Endothelial cell (in vitro differentiated cells): Measurements from ENCODE around the gene DHRS7C. TPM values are rescaled to one million over a fixed set of nuclear protein-coding genes. Genes with fewer than 3 reads are reported as not detected.

ENCODE experiments used
- DNase-seq: peaks from one replicate; pipeline ENCODE4 v3.0.0; 2021; ENCODE audit warnings: low spot score
- H3K27ac Mint-ChIP-seq: one replicate; pipeline ENCODE4 v1.8.0; 2021; ENCODE audit warnings: mixed read lengths, inconsistent platforms; ENCODE audit not compliant: unreplicated experiment
- H3K27me3 Mint-ChIP-seq: one replicate; pipeline ENCODE4 v1.8.0; 2021; ENCODE audit warnings: mild to moderate bottlenecking, moderate library complexity, mixed read lengths, inconsistent platforms; ENCODE audit not compliant: unreplicated experiment
- H3K36me3 Mint-ChIP-seq: one replicate; pipeline ENCODE4 v1.8.0; 2021; ENCODE audit warnings: mild to moderate bottlenecking, low read depth, mixed read lengths, inconsistent platforms; ENCODE audit not compliant: unreplicated experiment
- H3K4me1 Mint-ChIP-seq: one replicate; pipeline ENCODE4 v1.8.0; 2021; ENCODE audit warnings: mild to moderate bottlenecking, mixed read lengths, inconsistent platforms; ENCODE audit not compliant: unreplicated experiment
- H3K4me3 Mint-ChIP-seq: one replicate; pipeline ENCODE4 v1.8.0; 2021; ENCODE audit warnings: mild to moderate bottlenecking, mixed read lengths, inconsistent platforms; ENCODE audit not compliant: unreplicated experiment
- H3K9me3 Mint-ChIP-seq: one replicate; pipeline ENCODE4 v1.8.0; 2021; ENCODE audit warnings: mixed read lengths, inconsistent platforms; ENCODE audit not compliant: unreplicated experiment
- CTCF ChIP-seq: fragments of 200-600 bp; sonication (generic); IDR thresholded peaks from one replicate; pipeline ENCODE4 v1.5.0; 2021; ENCODE audit warnings: antibody characterized with exemption; ENCODE audit not compliant: unreplicated experiment
- total RNA-seq: library from RNA; stranded (reverse); fragmentation: NEBNext Ultra II Directional; extraction: Animal tissue kit (Norgen Biotek cat#: 25700); gene quantifications from one replicate; pipeline ENCODE4 v1.2.1, GENCODE V29; 2021; ENCODE audit not compliant: unreplicated experiment

Gene DHRS7C
- total RNA-seq, 1 donor from 2014 or later: 0.31 TPM

DNA sequence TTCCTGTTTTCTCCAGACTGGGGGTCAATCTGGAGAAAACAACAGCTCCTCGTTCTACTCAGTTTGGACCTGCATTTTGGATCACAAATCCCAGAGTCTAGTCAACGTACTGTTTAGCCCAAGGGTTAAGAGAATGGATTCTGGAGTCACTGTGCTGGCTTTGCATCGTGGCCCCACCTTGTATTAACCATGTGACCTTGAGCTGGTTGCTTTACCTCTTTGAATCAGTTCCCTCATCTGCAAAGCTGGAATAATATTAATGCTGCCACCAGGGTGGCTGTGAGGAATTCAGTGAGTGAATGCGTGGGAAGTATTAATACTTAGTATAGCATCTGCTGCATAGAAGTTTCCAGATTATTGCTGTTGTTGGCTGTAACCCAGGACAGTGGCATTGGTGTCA is 11.3 kb upstream of the DHRS7C start:
- peaks cover 4% of the 10 kb centered on the region for H3K4me1 Mint-ChIP-seq
- no peak overlapping the region for H3K4me3 Mint-ChIP-seq

GRCh38 chr17:9802294-9802693 is 10.9 kb upstream of the DHRS7C start:
- no peak overlapping the region for H3K4me3 Mint-ChIP-seq
- H3K4me1 Mint-ChIP-seq: peaks cover 4% of the 10 kb centered on the region
- DNase-seq: no peak
- H3K9me3 Mint-ChIP-seq: no peaks in the 10 kb centered on the region
- H3K27me3 Mint-ChIP-seq: peaks cover 3% of the 10 kb centered on the region
- no peak overlapping the region for H3K27ac Mint-ChIP-seq
- H3K36me3 Mint-ChIP-seq: no peaks in the 10 kb centered on the region
- no peak for TF ChIP-seq CTCF

More for the DNA sequence above, 11.3 kb upstream of the DHRS7C start:
- no peak for TF ChIP-seq CTCF
- no peak for DNase-seq
- Mint-ChIP-seq H3K27me3 (peaks cover 3% of the 10 kb centered on the region), H3K36me3 (no peaks in the 10 kb centered on the region), H3K9me3 (no peaks in the 10 kb centered on the region), H3K27ac (no peak overlapping the region)

DNA sequence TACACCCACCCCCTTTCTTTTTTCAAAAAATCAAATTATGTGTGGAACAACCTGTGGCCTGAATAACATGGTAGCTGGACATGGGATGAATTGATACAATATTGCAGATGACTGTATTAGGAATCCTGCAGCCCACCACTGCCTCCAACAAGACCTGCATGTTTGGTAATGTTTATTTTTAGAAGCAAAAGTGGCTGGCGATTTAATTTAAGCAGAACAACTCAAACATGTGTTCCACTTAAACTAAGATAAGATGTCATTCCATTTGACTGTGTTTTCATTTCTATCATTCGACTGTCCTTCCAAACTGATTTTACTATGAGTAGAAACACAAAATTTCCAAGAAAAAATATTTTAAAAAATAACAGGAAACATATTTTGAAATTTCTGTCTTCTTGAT is 10.1 kb upstream of the DHRS7C start:
- Mint-ChIP-seq H3K27ac (no peak overlapping the region), H3K36me3 (no peaks in the 10 kb centered on the region), H3K4me3 (no peak overlapping the region), H3K4me1 (peaks cover 7% of the 10 kb centered on the region), H3K27me3 (peaks cover 3% of the 10 kb centered on the region), H3K9me3 (no peaks in the 10 kb centered on the region)
- TF ChIP-seq CTCF: no peak
- DNase-seq: no peak

- Mint-ChIP-seq H3K36me3 (no peaks in the 10 kb centered on the region), H3K4me3 (no peak overlapping the region), H3K27ac (no peak overlapping the region), H3K9me3 (no peaks in the 10 kb centered on the region), H3K27me3 (peaks cover under 1% of the 10 kb centered on the region), H3K4me1 (peaks cover 11% of the 10 kb centered on the region)
- no peak for TF ChIP-seq CTCF
- no peak for DNase-seq
Observed at GRCh38 chr17:9798724-9799123, 7.3 kb upstream of the DHRS7C start.

- Mint-ChIP-seq H3K9me3 (no peaks in the 10 kb centered on the region), H3K36me3 (no peaks in the 10 kb centered on the region), H3K4me1 (peaks cover 11% of the 10 kb centered on the region), H3K4me3 (no peak overlapping the region), H3K27me3 (no peaks in the 10 kb centered on the region), H3K27ac (no peak overlapping the region)
- DNase-seq: no peak
- TF ChIP-seq CTCF: no peak
Observed at GRCh38 chr17:9798008-9798407, 6.6 kb upstream of the DHRS7C start.
